HL-60 (cell line): Measurements from ENCODE around the gene MRPS34.

Experiments
- DNase-seq, 2 experiments: peaks; one replicate each; pipeline ENCODE4 v3.0.0-alpha.2; 2010 to 2020; ENCODE audit warnings: low read depth in 1 of 2, low spot score in 1 of 2
- H3K27ac ChIP-seq: fragments of 250-450 bp; sonication (Bioruptor Pico); replicated peaks from 2 replicates; pipeline ENCODE4 v1.5.1; 2020; ENCODE audit warnings: mild to moderate bottlenecking, moderate library complexity
- H3K27me3 ChIP-seq: fragments of 250-450 bp; sonication (Bioruptor Pico); 2 replicates; pipeline ENCODE4 v1.5.1; 2021; ENCODE audit warnings: mild to moderate bottlenecking, moderate library complexity; ENCODE audit not compliant: insufficient read depth, poor library complexity, severe bottlenecking
- H3K4me3 ChIP-seq: replicated peaks from 2 replicates; pipeline ENCODE4 v1.5.1; 2011; ENCODE audit warnings: mild to moderate bottlenecking, control low read depth, low read length; ENCODE audit not compliant: insufficient read depth
- CTCF ChIP-seq: IDR thresholded peaks from one replicate; pipeline ENCODE4 v1.5.1; 2011; ENCODE audit warnings: low read length, control low read depth, inconsistent platforms; ENCODE audit not compliant: insufficient read depth
- GABPA ChIP-seq: IDR thresholded peaks from 2 replicates; pipeline ENCODE4 v1.6.1; 2012; ENCODE audit warnings: low read depth
- POLR2AphosphoS5 ChIP-seq: IDR thresholded peaks from 2 replicates; pipeline ENCODE4 v1.6.1; 2012; ENCODE audit warnings: low read depth
- REST ChIP-seq: IDR thresholded peaks from 2 replicates; pipeline ENCODE4 v1.6.1; 2012; ENCODE audit warnings: low read depth; ENCODE audit not compliant: insufficient replicate concordance
- SPI1 ChIP-seq: IDR thresholded peaks from 2 replicates; pipeline ENCODE4 v1.6.1; 2012; ENCODE audit warnings: low read depth, mild to moderate bottlenecking, borderline replicate concordance

Gene MRPS34

GRCh38 chr16:1820096-1820945, 47.4 kb upstream of the MRPS34 start:
- H3K4me3 ChIP-seq, result no peak overlapping the region
- H3K27me3 ChIP-seq, result no peaks in the 10 kb centered on the region
- TF ChIP-seq REST (no peak), POLR2AphosphoS5 (no peak), GABPA (no peak), SPI1 (no peak), CTCF (no peak)
- no peak for DNase-seq
- H3K27ac ChIP-seq, result no peak overlapping the region

- H3K4me3 ChIP-seq, result no peak overlapping the region
- TF ChIP-seq CTCF (no peak), GABPA (no peak), REST (no peak), POLR2AphosphoS5 (no peak), SPI1 (no peak)
- no peaks in the 10 kb centered on the region for H3K27me3 ChIP-seq
- no peak for DNase-seq
- no peak overlapping the region for H3K27ac ChIP-seq
Measured at GRCh38 chr16:1819611-1820010, 46.7 kb upstream of the MRPS34 start.

- TF ChIP-seq POLR2AphosphoS5 (no peak), GABPA (no peak), CTCF (no peak), SPI1 (no peak), REST (no peak)
- H3K27me3 ChIP-seq, result no peaks in the 10 kb centered on the region
- H3K4me3 ChIP-seq, result no peak overlapping the region
- no peak overlapping the region for H3K27ac ChIP-seq
- no peak for DNase-seq
Measured at GRCh38 chr16:1818873-1819525, 46.1 kb upstream of the MRPS34 start.
